ENCODE results near the gene SETD3.

Gene SETD3

GRCh38 chr14:99459481-99460100 lies 21.1 kb downstream of the SETD3 start:
- no peak for DNase-seq (ENCODE audit: low read depth)

GRCh38 chr14:99454246-99454645 lies 26.4 kb downstream of the SETD3 start:
- no peak for DNase-seq (ENCODE audit: low read depth)

- no peak for DNase-seq (ENCODE audit: low read depth)
Measured at GRCh38 chr14:99452968-99453367, 27.7 kb downstream of the SETD3 start.

GRCh38 chr14:99451234-99451633 lies 29.4 kb downstream of the SETD3 start:
- DNase-seq (ENCODE audit: low read depth): no peak

GRCh38 chr14:99450266-99450665 lies 30.4 kb downstream of the SETD3 start:
- DNase-seq (ENCODE audit: low read depth): no peak

GRCh38 chr14:99447739-99448138 lies 32.9 kb downstream of the SETD3 start:
- DNase-seq (ENCODE audit: low read depth): no peak

- no peak for DNase-seq (ENCODE audit: low read depth)
Measured at GRCh38 chr14:99445931-99446330, 34.7 kb downstream of the SETD3 start.

GRCh38 chr14:99441918-99442317 lies 38.7 kb downstream of the SETD3 start:
- DNase-seq (ENCODE audit: low read depth): peak; percentile 8

GRCh38 chr14:99441157-99441870 lies 39.3 kb downstream of the SETD3 start:
- DNase-seq (ENCODE audit: low read depth): no peak

- DNase-seq (ENCODE audit: low read depth): no peak
Measured at GRCh38 chr14:99440278-99440677, 40.4 kb downstream of the SETD3 start.

GRCh38 chr14:99437706-99438105 lies 43.0 kb downstream of the SETD3 start:
- DNase-seq (ENCODE audit: low read depth): no peak

- DNase-seq (ENCODE audit: low read depth): no peak
Measured at GRCh38 chr14:99436247-99437180, 44.1 kb downstream of the SETD3 start.

GRCh38 chr14:99435327-99435726 lies 45.3 kb downstream of the SETD3 start:
- no peak for DNase-seq (ENCODE audit: low read depth)

- no peak for DNase-seq (ENCODE audit: low read depth)
Measured at GRCh38 chr14:99432485-99432884, 48.2 kb downstream of the SETD3 start.

- DNase-seq (ENCODE audit: low read depth): no peak
Measured at GRCh38 chr14:99431986-99432385, 48.7 kb downstream of the SETD3 start.

GRCh38 chr14:99430491-99430890 lies 50.2 kb downstream of the SETD3 start:
- DNase-seq (ENCODE audit: low read depth): peak; percentile 17

GRCh38 chr14:99427632-99428300 lies 52.9 kb downstream of the SETD3 start:
- no peak for DNase-seq (ENCODE audit: low read depth)

GRCh38 chr14:99426813-99427346 lies 53.8 kb downstream of the SETD3 start:
- no peak for DNase-seq (ENCODE audit: low read depth)

- DNase-seq (ENCODE audit: low read depth): no peak
Measured at GRCh38 chr14:99426265-99426664, 54.4 kb downstream of the SETD3 start.

GRCh38 chr14:99425272-99425681 lies 55.4 kb downstream of the SETD3 start:
- DNase-seq (ENCODE audit: low read depth): no peak

- no peak for DNase-seq (ENCODE audit: low read depth)
Measured at GRCh38 chr14:99424306-99424877, 56.3 kb downstream of the SETD3 start.

- no peak for DNase-seq (ENCODE audit: low read depth)
Measured at GRCh38 chr14:99423434-99423833, 57.2 kb downstream of the SETD3 start.

All from activated T-cell treated with anti-CD3 and anti-CD28 coated beads for 48 hours (primary cell).